T1000 (cell line): ENCODE measurements around the gene LSMEM2.
"Not testable (repeated sequence)": the region's sequence is repeated elsewhere in the genome, so short reads cannot be mapped to it uniquely, and the experiment has no call there.

Experiments used
- DNase-seq: peaks from one replicate; lab custom pipeline; 2025; ENCODE audit warnings: mixed read lengths; lab: John Stamatoyannopoulos, UW

Gene LSMEM2

GRCh38 chr3:50278123-50278879 is 586 bp upstream of the LSMEM2 start:
- DNase-seq: no peak

- no peak for DNase-seq
These were observed 549 bp downstream of the LSMEM2 start for GRCh38 chr3:50279255-50280016.

- DNase-seq: not testable (repeated sequence)
These were observed 5.2 kb downstream of the LSMEM2 start for GRCh38 chr3:50284121-50284520.

- DNase-seq: no peak
These were observed 7.7 kb downstream of the LSMEM2 start for GRCh38 chr3:50286322-50287227.

- DNase-seq: no peak
These were observed 8.4 kb downstream of the LSMEM2 start for GRCh38 chr3:50287262-50287661.

- DNase-seq: no peak
These were observed 9.6 kb downstream of the LSMEM2 start for GRCh38 chr3:50288387-50289007.

GRCh38 chr3:50289130-50289529 is 10.2 kb downstream of the LSMEM2 start:
- no peak for DNase-seq

- DNase-seq: no peak
These were observed 11.3 kb downstream of the LSMEM2 start for GRCh38 chr3:50290161-50290641.

- DNase-seq: peak; percentile 97
These were observed 13.5 kb downstream of the LSMEM2 start, which contains the start of gene IFRD2 for GRCh38 chr3:50292159-50293078. TSS of gene IFRD2 (minus strand) at chr3:50292429. CDS start at chr3:50292274, 155 bp downstream.

- DNase-seq: no peak
These were observed 14.4 kb downstream of the LSMEM2 start for GRCh38 chr3:50293079-50293801.

GRCh38 chr3:50294089-50294488 is 15.2 kb downstream of the LSMEM2 start:
- DNase-seq: no peak

GRCh38 chr3:50294492-50295403 is 15.9 kb downstream of the LSMEM2 start:
- no peak for DNase-seq

GRCh38 chr3:50295553-50296431 is 16.9 kb downstream of the LSMEM2 start:
- no peak for DNase-seq

- DNase-seq: no peak
These were observed 18.0 kb downstream of the LSMEM2 start for GRCh38 chr3:50296721-50297383.

GRCh38 chr3:50297384-50297775 is 18.5 kb downstream of the LSMEM2 start:
- DNase-seq: no peak

- DNase-seq: no peak
These were observed 19.2 kb downstream of the LSMEM2 start for GRCh38 chr3:50297896-50298725.
